Tibial artery (tissue), 4 donors: ENCODE results near the gene CTNND2.

Source experiments
- DNase-seq, 2 donors: peaks; one replicate each; pipeline ENCODE4 v3.0.0-alpha.2; 2019
- H3K27ac ChIP-seq, 2 donors: fragments of 200-600 bp; sonication (generic) in 1 of 2; 1 replicate in 1 of 2; 2 replicates in 1 of 2; pipeline ENCODE4 v1.5.1; 2018 to 2019; ENCODE audit warnings: mild to moderate bottlenecking in 1 of 2
- H3K27me3 ChIP-seq, 2 donors: fragments of 200-600 bp; sonication (generic) in 1 of 2; one replicate each; pipeline versions ENCODE4 v1.5.1 to v1.6.0; 2016 to 2019
- H3K36me3 ChIP-seq, 3 donors: fragments of 200-600 bp; sonication (generic) in 2 of 3; one replicate each; pipeline ENCODE4 v1.5.1; 2016 to 2019; ENCODE audit warnings: mild to moderate bottlenecking in 2 of 3
- H3K4me1 ChIP-seq, 4 donors: fragments of 200-600 bp; sonication (generic) in 2 of 4; 1 replicate in 3 of 4; 2 replicates in 1 of 4; pipeline ENCODE4 v1.5.1; 2016 to 2019
- H3K4me3 ChIP-seq, 2 donors: fragments of 200-600 bp; sonication (generic) in 1 of 2; 1 replicate in 1 of 2; 2 replicates in 1 of 2; pipeline ENCODE4 v1.5.1; 2018 to 2019; ENCODE audit warnings: mild to moderate bottlenecking in 2 of 2
- H3K9me3 ChIP-seq, 3 donors: fragments of 200-600 bp; sonication (generic) in 1 of 3; one replicate each; pipeline ENCODE4 v1.5.1; 2016 to 2019
- CTCF ChIP-seq, 2 experiments: fragments of 200-600 bp in 1 of 2; fragments of 450-650 bp in 1 of 2; IDR thresholded peaks; one replicate each; pipeline ENCODE4 v1.5.1; 2017 to 2019; ENCODE audit warnings: antibody characterized with exemption in 2 of 2, mild to moderate bottlenecking in 1 of 2, moderate library complexity in 1 of 2
- intact Hi-C: fragments of 100-400 bp; cut with DNase I; formaldehyde crosslinking; loops from one replicate; pipeline ENCODE4 v1.15.0; 2023; ENCODE audit warnings: low total_unique reads

Gene CTNND2

DNA sequence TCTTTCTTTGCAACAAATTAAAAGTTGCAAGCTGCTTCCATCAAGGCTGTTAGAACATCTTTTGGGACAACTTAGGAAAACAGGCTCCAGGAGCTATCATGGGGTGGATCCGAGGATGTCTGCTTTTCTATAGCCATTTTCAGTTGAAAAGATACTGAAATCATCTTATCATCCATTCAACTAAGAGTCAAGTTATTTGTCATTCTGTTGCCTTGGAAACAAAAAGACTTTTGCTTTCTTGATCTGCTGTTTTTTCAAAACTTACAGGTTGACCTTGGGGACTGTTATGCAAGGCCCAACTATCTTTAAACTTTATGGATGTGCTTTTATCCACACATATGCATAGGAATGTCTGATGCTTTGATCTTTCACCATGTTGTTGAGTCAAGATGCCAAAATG is 597.9 kb downstream of the CTNND2 start:
- Histone ChIP-seq H3K27me3 (no peaks in the 10 kb centered on the region), H3K9me3 (no peaks in the 10 kb centered on the region), H3K36me3 (no peaks in the 10 kb centered on the region), H3K4me1 (no peaks in the 10 kb centered on the region), H3K4me3 (no peak overlapping the region), H3K27ac (no peak overlapping the region)
- no peak for DNase-seq
- no peak for TF ChIP-seq CTCF (IDR thresholded peaks at IDR 0.05)
- intact Hi-C loops: no loop called here

DNA sequence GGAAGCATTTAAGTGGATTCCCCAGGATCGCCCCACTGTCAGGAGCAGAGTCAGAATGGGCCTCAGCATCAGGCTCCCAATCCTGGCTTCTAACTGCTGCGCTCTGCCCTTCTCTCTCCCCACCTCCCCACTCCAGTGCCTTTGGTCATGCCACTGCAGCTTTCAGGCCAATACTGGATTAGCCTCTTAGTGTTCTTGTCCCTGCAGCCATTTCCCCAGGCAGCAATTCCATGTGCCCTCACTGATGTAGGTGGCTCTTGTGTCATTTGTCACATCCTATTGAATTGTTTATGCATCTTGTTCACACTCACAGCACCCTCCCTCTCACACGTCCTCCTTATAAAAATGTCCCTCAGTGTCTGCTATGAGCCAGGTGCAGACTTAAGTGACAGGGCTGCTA is 599.0 kb downstream of the CTNND2 start:
- Histone ChIP-seq H3K27ac (no peak overlapping the region), H3K4me1 (no peaks in the 10 kb centered on the region), H3K27me3 (no peaks in the 10 kb centered on the region), H3K4me3 (no peak overlapping the region), H3K9me3 (no peaks in the 10 kb centered on the region), H3K36me3 (no peaks in the 10 kb centered on the region)
- DNase-seq: no peak
- no peak for TF ChIP-seq CTCF (IDR thresholded peaks at IDR 0.05)
- intact Hi-C loops: no loop called here

GRCh38 chr5:11304641-11305040 is 599.6 kb downstream of the CTNND2 start:
- Histone ChIP-seq H3K4me3 (no peak overlapping the region), H3K27ac (no peak overlapping the region), H3K9me3 (no peaks in the 10 kb centered on the region), H3K4me1 (no peaks in the 10 kb centered on the region), H3K36me3 (no peaks in the 10 kb centered on the region), H3K27me3 (no peaks in the 10 kb centered on the region)
- intact Hi-C loops: no loop called here
- DNase-seq: no peak
- TF ChIP-seq CTCF (IDR thresholded peaks at IDR 0.05): no peak

GRCh38 chr5:11302663-11303062 is 601.6 kb downstream of the CTNND2 start:
- DNase-seq: no peak
- no peaks in the 10 kb centered on the region for H3K4me1 ChIP-seq
- no peak overlapping the region for H3K4me3 ChIP-seq
- H3K36me3 ChIP-seq: no peaks in the 10 kb centered on the region
- no peaks in the 10 kb centered on the region for H3K9me3 ChIP-seq
- no peaks in the 10 kb centered on the region for H3K27me3 ChIP-seq
- intact Hi-C loops: no loop called here
- no peak for TF ChIP-seq CTCF (IDR thresholded peaks at IDR 0.05)
- no peak overlapping the region for H3K27ac ChIP-seq

DNA sequence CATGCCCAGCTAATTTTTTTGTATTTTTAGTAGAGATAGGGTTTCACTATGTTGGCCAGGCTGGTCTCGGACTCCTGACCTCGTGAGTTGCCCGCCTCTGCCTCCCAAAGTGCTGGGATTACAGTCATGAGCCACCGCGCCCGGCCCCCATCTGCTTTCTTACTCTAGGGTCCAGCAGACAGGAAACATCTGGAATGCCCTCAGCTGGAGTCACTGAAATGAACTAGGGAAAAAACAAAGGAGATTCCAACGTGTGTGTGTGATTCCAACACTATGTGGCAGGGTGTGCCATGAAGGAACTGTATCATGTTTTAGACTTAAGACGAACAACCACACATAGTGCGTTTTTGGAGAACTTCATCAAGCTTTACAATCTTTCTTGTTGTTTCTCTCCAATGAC is 603.1 kb downstream of the CTNND2 start:
- H3K4me1 ChIP-seq: no peaks in the 10 kb centered on the region
- TF ChIP-seq CTCF (IDR thresholded peaks at IDR 0.05): no peak
- no peak overlapping the region for H3K4me3 ChIP-seq
- H3K9me3 ChIP-seq: no peaks in the 10 kb centered on the region
- H3K27me3 ChIP-seq: no peaks in the 10 kb centered on the region
- DNase-seq: no peak
- intact Hi-C loops: no loop called here
- H3K36me3 ChIP-seq: no peaks in the 10 kb centered on the region
- H3K27ac ChIP-seq: no peak overlapping the region

- Histone ChIP-seq H3K27me3 (no peaks in the 10 kb centered on the region), H3K27ac (no peak overlapping the region), H3K4me3 (no peak overlapping the region), H3K4me1 (no peaks in the 10 kb centered on the region), H3K9me3 (no peaks in the 10 kb centered on the region), H3K36me3 (no peaks in the 10 kb centered on the region)
- TF ChIP-seq CTCF (IDR thresholded peaks at IDR 0.05): no peak
- DNase-seq: no peak
- intact Hi-C loops: no loop called here
These were observed 603.5 kb downstream of the CTNND2 start for GRCh38 chr5:11300736-11301135.
